Neutrophil (primary cell): ENCODE results near the gene RGSL1.
"Not testable (repeated sequence)": the region's sequence is repeated elsewhere in the genome, so short reads cannot be mapped to it uniquely, and the experiment has no call there.

ENCODE experiments used
- H3K27ac ChIP-seq: fragments of 200-600 bp; sonication (generic); 2 replicates; pipeline ENCODE4 v1.5.1; 2016; ENCODE audit warnings: mild to moderate bottlenecking, moderate library complexity
- H3K27me3 ChIP-seq: fragments of 200-600 bp; sonication (generic); 2 replicates; pipeline ENCODE4 v1.6.0; 2016; ENCODE audit warnings: mild to moderate bottlenecking
- H3K36me3 ChIP-seq: fragments of 200-600 bp; sonication (generic); 2 replicates; pipeline ENCODE4 v1.5.1; 2017
- H3K4me1 ChIP-seq, 2 experiments: fragments of 200-600 bp in 1 of 2; sonication (generic) in 1 of 2; 1 replicate in 1 of 2; 2 replicates in 1 of 2; pipeline versions ENCODE4 v1.5.1 to v1.6.1; 2013 to 2016; ENCODE audit warnings: low read depth in 1 of 2, low read length in 1 of 2, mild to moderate bottlenecking in 1 of 2, moderate library complexity in 1 of 2; ENCODE audit not compliant: control insufficient read depth in 1 of 2, insufficient read depth in 1 of 2
- H3K4me3 ChIP-seq, 2 experiments: fragments of 200-600 bp in 1 of 2; sonication (generic) in 1 of 2; 1 replicate in 1 of 2; 2 replicates in 1 of 2; pipeline ENCODE4 v1.5.1; 2013 to 2016; ENCODE audit warnings: low read depth in 1 of 2, low read length in 1 of 2, mild to moderate bottlenecking in 1 of 2, moderate library complexity in 1 of 2
- H3K9me3 ChIP-seq: fragments of 200-600 bp; sonication (generic); 2 replicates; pipeline ENCODE4 v1.5.1; 2016
- CTCF ChIP-seq: fragments of 200-600 bp; sonication (generic); IDR thresholded peaks from 2 replicates; pipeline ENCODE4 v1.5.1; 2016; ENCODE audit warnings: antibody characterized with exemption

RGSL1 gene

GRCh38 chr1:182433580-182433979 lies 16.4 kb upstream of the RGSL1 start:
- TF ChIP-seq CTCF = no peak
- no peak overlapping the region for H3K27ac ChIP-seq
- no peak overlapping the region for H3K4me3 ChIP-seq
- no peaks in the 10 kb centered on the region for H3K27me3 ChIP-seq
- no peaks in the 10 kb centered on the region for H3K9me3 ChIP-seq
- H3K36me3 ChIP-seq = no peaks in the 10 kb centered on the region
- H3K4me1 ChIP-seq = peaks cover 9 to 15% of the 10 kb centered on the region in 2 experiments

- Histone ChIP-seq H3K27me3 (no peaks in the 10 kb centered on the region), H3K9me3 (no peaks in the 10 kb centered on the region), H3K27ac (no peak overlapping the region), H3K4me1 (no peaks in the 10 kb centered on the region), H3K36me3 (no peaks in the 10 kb centered on the region), H3K4me3 (no peak overlapping the region)
- TF ChIP-seq CTCF = no peak
These were observed 11.6 kb upstream of the RGSL1 start for GRCh38 chr1:182438326-182438725.

- Histone ChIP-seq H3K27ac (no peak overlapping the region), H3K27me3 (no peaks in the 10 kb centered on the region), H3K4me1 (no peaks in the 10 kb centered on the region), H3K36me3 (no peaks in the 10 kb centered on the region), H3K4me3 (no peak overlapping the region), H3K9me3 (no peaks in the 10 kb centered on the region)
- no peak for TF ChIP-seq CTCF
These were observed 8.2 kb upstream of the RGSL1 start for GRCh38 chr1:182441719-182442118.

GRCh38 chr1:182442333-182442732 lies 7.6 kb upstream of the RGSL1 start:
- no peaks in the 10 kb centered on the region for H3K9me3 ChIP-seq
- H3K4me3 ChIP-seq = no peak overlapping the region
- no peaks in the 10 kb centered on the region for H3K36me3 ChIP-seq
- TF ChIP-seq CTCF = no peak
- H3K27me3 ChIP-seq = no peaks in the 10 kb centered on the region
- H3K4me1 ChIP-seq = no peaks in the 10 kb centered on the region
- no peak overlapping the region for H3K27ac ChIP-seq

- Histone ChIP-seq H3K36me3 (no peaks in the 10 kb centered on the region), H3K9me3 (no peaks in the 10 kb centered on the region), H3K4me1 (no peaks in the 10 kb centered on the region), H3K4me3 (no peak overlapping the region), H3K27me3 (no peaks in the 10 kb centered on the region), H3K27ac (no peak overlapping the region)
- TF ChIP-seq CTCF = no peak
These were observed 5.4 kb upstream of the RGSL1 start for GRCh38 chr1:182444497-182444896.

- H3K4me3 ChIP-seq = no peak overlapping the region
- H3K9me3 ChIP-seq = no peaks in the 10 kb centered on the region
- TF ChIP-seq CTCF = peak; percentile 47
- no peaks in the 10 kb centered on the region for H3K36me3 ChIP-seq
- no peak overlapping the region for H3K27ac ChIP-seq
- H3K4me1 ChIP-seq = no peaks in the 10 kb centered on the region
- no peaks in the 10 kb centered on the region for H3K27me3 ChIP-seq
These were observed 3.8 kb upstream of the RGSL1 start for GRCh38 chr1:182446033-182446669.

- H3K27ac ChIP-seq, H3K36me3 ChIP-seq, H3K9me3 ChIP-seq, H3K4me3 ChIP-seq, H3K27me3 ChIP-seq, H3K4me1 ChIP-seq: not testable (repeated sequence)
These were observed 2.8 kb upstream of the RGSL1 start for GRCh38 chr1:182447124-182447523.
